Activated naive CD8-positive, alpha-beta T cell treated with anti-CD3 and anti-CD28 coated beads for 36 hours (primary cell): ENCODE data around the gene DYRK2. TPM values are rescaled to one million over a fixed set of nuclear protein-coding genes. Genes with fewer than 3 reads are reported as not detected.

Experiments used
- DNase-seq: peaks from one replicate; pipeline ENCODE4 v3.0.0; 2021
- H3K27ac Mint-ChIP-seq: one replicate; pipeline ENCODE4 v1.8.0; 2022; ENCODE audit warnings: mild to moderate bottlenecking, moderate library complexity, mixed read lengths
- H3K27me3 Mint-ChIP-seq: one replicate; pipeline ENCODE4 v1.8.0; 2022; ENCODE audit warnings: mild to moderate bottlenecking, mixed read lengths
- H3K36me3 Mint-ChIP-seq: one replicate; pipeline ENCODE4 v1.8.0; 2021; ENCODE audit warnings: mild to moderate bottlenecking, mixed read lengths
- H3K4me1 Mint-ChIP-seq: one replicate; pipeline ENCODE4 v1.8.0; 2021; ENCODE audit warnings: mixed read lengths
- H3K4me3 Mint-ChIP-seq: one replicate; pipeline ENCODE4 v1.8.0; 2022; ENCODE audit warnings: mild to moderate bottlenecking, moderate library complexity, mixed read lengths
- H3K9me3 Mint-ChIP-seq: one replicate; pipeline ENCODE4 v1.8.0; 2022; ENCODE audit warnings: mixed read lengths
- total RNA-seq, 2 experiments: library from RNA; stranded (reverse); gene quantifications; one replicate each; pipeline ENCODE4 v1.2.3, GENCODE V29; 2021

The DYRK2 gene
- total RNA-seq, 2 experiments from 2014 or later: 29.6 to 33.0 TPM

DNA sequence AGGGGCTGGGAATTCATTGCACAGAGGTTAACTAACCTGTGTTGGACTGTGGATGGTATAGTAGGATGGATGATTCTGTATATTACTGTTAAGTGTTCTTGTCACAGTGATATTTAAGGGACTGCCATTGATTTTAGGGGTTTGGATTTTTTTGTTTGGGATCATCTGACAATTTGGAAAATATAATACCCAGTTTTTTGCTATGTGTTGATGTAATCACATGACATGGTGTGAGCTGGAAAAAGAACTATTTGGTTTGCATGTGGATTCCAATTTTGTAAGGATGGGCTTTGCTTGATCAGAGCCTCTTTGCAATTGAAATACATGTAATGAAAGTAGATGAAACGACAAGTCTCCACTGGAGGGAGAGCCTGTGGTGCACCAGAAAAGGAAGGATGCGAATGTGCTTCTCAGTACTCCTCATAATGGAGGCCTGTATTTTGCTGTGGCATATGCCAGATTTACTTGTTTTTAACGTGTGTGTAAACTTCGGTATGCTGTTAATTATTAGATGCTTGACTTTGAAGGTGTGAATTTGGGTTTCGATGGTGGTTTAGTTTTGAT is 2.7 kb downstream of the DYRK2 start:
- H3K9me3 Mint-ChIP-seq: no peaks in the 10 kb centered on the region

DNA sequence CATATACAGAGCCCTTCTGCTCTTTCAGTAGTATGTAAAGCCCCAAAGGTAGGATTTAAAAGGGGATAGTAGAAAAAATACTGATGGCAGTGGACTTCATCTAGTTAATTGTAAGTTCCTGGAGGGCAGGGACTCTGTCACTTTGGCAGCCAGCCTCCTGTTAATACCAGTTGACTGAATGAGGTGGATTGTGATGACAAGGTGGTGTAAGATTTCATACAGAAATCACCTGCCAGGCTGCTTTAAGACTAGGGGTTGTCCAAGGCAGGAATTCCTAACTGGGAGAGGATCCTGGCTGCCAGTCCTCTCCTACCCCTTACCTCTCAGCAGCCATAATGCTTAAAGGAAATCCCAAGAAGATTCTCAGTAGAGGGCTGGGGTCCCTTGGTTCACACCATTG is 7.3 kb downstream of the DYRK2 start:
- peak overlapping the region; percentile 35 for H3K27ac Mint-ChIP-seq
- peaks cover 68% of the 10 kb centered on the region for H3K36me3 Mint-ChIP-seq
- H3K4me1 Mint-ChIP-seq: peaks cover 81% of the 10 kb centered on the region
- H3K27me3 Mint-ChIP-seq: no peaks in the 10 kb centered on the region
- H3K9me3 Mint-ChIP-seq: no peaks in the 10 kb centered on the region
- H3K4me3 Mint-ChIP-seq: no peak overlapping the region
- no peak for DNase-seq

More for the DNA sequence above, 2.7 kb downstream of the DYRK2 start:
- H3K4me3 Mint-ChIP-seq: peak overlapping the region; percentile 91
- no peak for DNase-seq
- H3K36me3 Mint-ChIP-seq: peaks cover 47% of the 10 kb centered on the region
- H3K27ac Mint-ChIP-seq: peak overlapping the region; percentile 90
- no peaks in the 10 kb centered on the region for H3K27me3 Mint-ChIP-seq
- peaks cover 66% of the 10 kb centered on the region for H3K4me1 Mint-ChIP-seq

DNA sequence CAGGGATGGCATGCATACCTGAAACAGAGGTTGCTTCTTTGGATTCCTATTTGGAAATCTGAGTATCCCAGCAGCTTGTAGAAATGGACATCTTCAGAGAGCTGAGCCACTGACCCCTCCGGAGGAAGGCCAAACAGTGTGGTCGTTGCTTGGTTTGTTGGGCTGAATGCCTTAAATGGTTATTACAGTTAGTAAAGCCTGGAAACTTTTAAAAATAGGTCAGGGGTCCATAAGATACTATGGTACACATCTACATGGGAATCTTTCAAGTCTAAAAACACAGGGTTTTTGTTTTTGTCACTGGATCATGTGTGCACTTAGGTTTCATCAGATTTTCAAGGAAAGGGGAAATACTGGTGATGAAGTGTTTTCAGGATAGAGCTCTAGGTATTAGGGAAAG is 7.7 kb downstream of the DYRK2 start:
- H3K9me3 Mint-ChIP-seq: no peaks in the 10 kb centered on the region
- DNase-seq: no peak
- peaks cover 67% of the 10 kb centered on the region for H3K36me3 Mint-ChIP-seq
- H3K27ac Mint-ChIP-seq: peak overlapping the region; percentile 57
- H3K4me1 Mint-ChIP-seq: peaks cover 79% of the 10 kb centered on the region
- H3K27me3 Mint-ChIP-seq: no peaks in the 10 kb centered on the region
- no peak overlapping the region for H3K4me3 Mint-ChIP-seq

DNA sequence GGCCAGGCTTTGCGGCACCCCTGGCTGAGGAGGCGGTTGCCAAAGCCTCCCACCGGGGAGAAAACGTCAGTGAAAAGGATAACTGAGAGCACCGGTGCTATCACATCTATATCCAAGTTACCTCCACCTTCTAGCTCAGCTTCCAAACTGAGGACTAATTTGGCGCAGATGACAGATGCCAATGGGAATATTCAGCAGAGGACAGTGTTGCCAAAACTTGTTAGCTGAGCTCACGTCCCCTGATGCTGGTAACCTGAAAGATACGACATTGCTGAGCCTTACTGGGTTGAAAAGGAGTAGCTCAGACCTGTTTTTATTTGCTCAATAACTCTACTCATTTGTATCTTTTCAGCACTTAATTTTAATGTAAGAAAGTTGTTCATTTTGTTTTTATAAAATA is 9.9 kb downstream of the DYRK2 start:
- no peak for DNase-seq
- H3K4me1 Mint-ChIP-seq: peaks cover 87% of the 10 kb centered on the region

DNA sequence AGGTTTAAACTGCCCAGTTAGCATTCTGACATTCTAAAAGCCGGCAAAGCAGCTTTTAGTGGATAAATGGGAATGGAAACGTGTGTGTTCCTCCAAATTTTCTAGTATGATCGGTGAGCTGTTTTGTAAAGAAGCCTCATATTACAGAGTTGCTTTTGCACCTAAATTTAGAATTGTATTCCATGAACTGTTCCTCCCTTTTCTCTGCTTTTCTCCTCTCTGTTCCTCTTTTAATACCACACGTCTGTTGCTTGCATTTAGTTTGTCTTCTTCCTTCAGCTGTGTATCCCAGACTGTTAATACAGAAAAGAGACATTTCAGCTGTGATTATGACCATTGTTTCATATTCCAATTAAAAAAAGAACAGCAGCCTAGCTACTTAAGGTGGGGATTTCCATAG is 10.7 kb downstream of the DYRK2 start:
- peaks cover 69% of the 10 kb centered on the region for H3K36me3 Mint-ChIP-seq
- H3K4me3 Mint-ChIP-seq: no peak overlapping the region
- peaks cover 87% of the 10 kb centered on the region for H3K4me1 Mint-ChIP-seq
- no peaks in the 10 kb centered on the region for H3K9me3 Mint-ChIP-seq
- no peak overlapping the region for H3K27ac Mint-ChIP-seq
- no peaks in the 10 kb centered on the region for H3K27me3 Mint-ChIP-seq
- DNase-seq: no peak

More for the DNA sequence above, 9.9 kb downstream of the DYRK2 start:
- Mint-ChIP-seq H3K36me3 (peaks cover 69% of the 10 kb centered on the region), H3K4me3 (no peak overlapping the region), H3K9me3 (no peaks in the 10 kb centered on the region), H3K27ac (no peak overlapping the region), H3K27me3 (no peaks in the 10 kb centered on the region)

DNA sequence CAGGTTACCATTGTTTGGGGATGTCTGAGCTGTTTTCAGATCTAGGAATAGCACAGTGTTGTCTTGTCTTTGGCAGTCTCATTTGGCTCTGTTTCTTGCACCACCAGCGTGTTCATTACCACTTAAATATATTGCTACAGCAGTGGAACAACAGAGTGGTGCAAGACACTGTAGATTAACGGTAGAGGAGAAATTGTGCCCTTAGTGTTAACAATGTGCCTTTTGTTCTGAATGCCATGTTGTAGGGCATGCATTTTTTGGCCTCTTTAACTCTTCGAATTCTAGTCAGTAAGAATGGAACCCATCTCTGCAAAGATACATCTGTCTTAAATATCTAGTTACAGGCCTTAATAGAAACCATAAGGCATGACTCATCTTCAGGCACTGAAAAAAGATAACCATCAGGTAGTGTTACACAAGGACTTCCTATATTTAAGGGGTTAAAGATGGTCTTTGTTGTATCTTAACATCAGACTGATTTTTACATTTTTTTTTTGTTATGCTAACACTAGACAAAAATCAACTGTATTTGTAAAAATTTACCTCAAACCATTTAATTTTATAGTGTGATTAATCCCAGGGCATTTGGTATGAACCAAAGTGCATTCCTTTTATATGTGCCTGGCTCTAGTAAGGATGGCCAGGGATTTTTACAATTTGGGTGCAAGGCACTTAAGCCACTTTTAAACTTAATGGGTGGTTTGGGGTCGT is 12.9 kb downstream of the DYRK2 start:
- Mint-ChIP-seq H3K36me3 (peaks cover 55% of the 10 kb centered on the region), H3K27me3 (no peaks in the 10 kb centered on the region), H3K4me1 (peaks cover 82% of the 10 kb centered on the region), H3K27ac (no peak overlapping the region), H3K9me3 (no peaks in the 10 kb centered on the region), H3K4me3 (no peak overlapping the region)
- DNase-seq: no peak

DNA sequence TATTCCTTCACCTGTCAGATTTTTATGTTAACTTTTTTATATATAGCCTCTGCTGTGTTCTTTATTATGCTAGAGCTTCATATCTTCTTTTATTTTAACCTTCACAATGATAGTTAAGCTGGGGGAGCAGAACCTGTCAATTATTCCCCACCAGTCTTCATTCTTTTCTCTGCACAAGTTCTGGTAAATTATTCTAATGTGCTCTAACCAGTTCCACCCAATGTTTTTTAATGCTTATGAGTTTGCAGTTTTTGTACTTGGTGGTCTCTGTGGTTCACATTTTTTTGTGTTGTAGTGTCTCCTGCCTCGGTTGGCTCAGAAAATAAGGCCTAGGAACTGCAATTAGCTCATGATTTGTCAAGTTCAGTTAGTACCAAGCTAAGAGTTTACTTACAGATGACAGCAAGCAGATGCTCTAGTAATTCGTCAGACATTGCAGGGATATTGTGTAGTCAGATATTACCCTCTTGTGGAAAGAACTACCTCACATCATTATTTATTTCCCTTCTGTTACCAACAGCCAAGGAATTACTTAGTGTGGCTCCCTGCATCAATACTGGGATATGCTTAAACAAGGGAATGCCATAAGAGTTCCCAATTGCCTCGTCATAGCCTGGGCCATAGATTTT is 14.5 kb downstream of the DYRK2 start:
- peaks cover 51% of the 10 kb centered on the region for H3K36me3 Mint-ChIP-seq

DNA sequence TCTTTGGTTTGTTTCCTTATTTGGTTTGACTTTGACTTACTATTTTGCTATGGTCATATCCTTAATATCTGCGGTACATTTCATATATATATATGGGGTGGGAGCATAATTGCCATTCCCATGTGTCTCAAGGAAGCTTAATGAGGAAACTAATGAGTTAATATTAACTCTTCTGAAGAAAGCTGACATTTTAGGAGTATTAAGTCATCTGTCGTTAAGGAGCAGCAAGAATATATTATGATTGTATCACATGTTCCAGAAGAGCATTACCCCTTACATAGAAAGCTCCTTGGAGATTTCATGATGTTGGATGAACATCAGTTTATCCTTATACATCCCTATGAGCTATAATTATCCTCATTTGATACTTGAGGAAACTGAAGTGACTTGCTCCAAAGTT is 15.6 kb downstream of the DYRK2 start:
- Mint-ChIP-seq H3K36me3 (peaks cover 47% of the 10 kb centered on the region), H3K27ac (no peak overlapping the region), H3K9me3 (no peaks in the 10 kb centered on the region), H3K4me3 (no peak overlapping the region), H3K4me1 (peaks cover 78% of the 10 kb centered on the region), H3K27me3 (no peaks in the 10 kb centered on the region)
- DNase-seq: no peak

More for the DNA sequence above, 14.5 kb downstream of the DYRK2 start:
- DNase-seq: no peak
- Mint-ChIP-seq H3K9me3 (no peaks in the 10 kb centered on the region), H3K4me3 (no peak overlapping the region), H3K4me1 (peaks cover 82% of the 10 kb centered on the region), H3K27ac (no peak overlapping the region), H3K27me3 (no peaks in the 10 kb centered on the region)

DNA sequence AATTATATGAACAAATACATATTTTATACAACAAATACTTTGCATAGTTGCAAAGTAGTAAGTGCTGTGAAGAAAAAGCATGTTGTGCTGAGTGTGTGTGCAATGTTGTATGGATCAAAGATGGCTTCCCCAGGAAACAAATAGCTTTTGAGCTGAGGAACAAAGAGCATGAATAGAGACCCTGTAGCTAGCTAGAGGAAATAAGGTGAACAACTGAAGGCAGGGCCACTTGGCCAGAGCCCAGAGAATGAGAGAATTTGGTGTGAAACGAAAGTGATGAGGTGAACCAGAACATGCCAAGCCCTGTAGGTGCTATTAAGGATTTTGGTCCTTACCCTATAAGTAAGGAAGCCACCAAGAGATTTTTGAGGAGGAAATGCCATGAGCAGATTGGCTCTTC is 17.1 kb downstream of the DYRK2 start:
- H3K4me1 Mint-ChIP-seq: peaks cover 77% of the 10 kb centered on the region
- H3K27ac Mint-ChIP-seq: peak overlapping the region; percentile 54
- no peak overlapping the region for H3K4me3 Mint-ChIP-seq
- H3K9me3 Mint-ChIP-seq: peaks cover 4% of the 10 kb centered on the region
- no peak for DNase-seq
- no peaks in the 10 kb centered on the region for H3K27me3 Mint-ChIP-seq
- peaks cover 53% of the 10 kb centered on the region for H3K36me3 Mint-ChIP-seq

DNA sequence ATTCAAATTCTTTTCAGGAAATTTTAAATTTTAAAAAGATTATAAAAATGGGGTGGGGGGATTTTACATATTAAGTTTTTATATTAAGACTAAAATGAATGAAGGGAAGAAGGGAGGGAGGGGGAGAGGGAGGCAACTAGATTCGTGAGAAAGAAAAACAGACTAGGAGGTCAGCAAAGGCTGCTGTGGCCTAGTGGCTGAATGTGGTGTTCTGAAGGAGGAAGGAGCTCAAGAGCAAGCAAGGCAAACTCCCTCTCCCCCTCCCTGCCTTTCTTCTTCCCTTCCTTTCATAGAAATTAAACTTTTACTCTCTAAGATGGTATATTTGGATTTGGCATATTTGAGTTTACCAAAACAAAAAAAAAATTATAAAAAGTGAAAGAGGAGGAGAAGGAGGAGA is 18.1 kb downstream of the DYRK2 start:
- peaks cover 4% of the 10 kb centered on the region for H3K9me3 Mint-ChIP-seq
- no peak overlapping the region for H3K27ac Mint-ChIP-seq
- peaks cover 71% of the 10 kb centered on the region for H3K4me1 Mint-ChIP-seq
- H3K4me3 Mint-ChIP-seq: no peak overlapping the region
- H3K27me3 Mint-ChIP-seq: no peaks in the 10 kb centered on the region
- no peak for DNase-seq
- peaks cover 48% of the 10 kb centered on the region for H3K36me3 Mint-ChIP-seq

DNA sequence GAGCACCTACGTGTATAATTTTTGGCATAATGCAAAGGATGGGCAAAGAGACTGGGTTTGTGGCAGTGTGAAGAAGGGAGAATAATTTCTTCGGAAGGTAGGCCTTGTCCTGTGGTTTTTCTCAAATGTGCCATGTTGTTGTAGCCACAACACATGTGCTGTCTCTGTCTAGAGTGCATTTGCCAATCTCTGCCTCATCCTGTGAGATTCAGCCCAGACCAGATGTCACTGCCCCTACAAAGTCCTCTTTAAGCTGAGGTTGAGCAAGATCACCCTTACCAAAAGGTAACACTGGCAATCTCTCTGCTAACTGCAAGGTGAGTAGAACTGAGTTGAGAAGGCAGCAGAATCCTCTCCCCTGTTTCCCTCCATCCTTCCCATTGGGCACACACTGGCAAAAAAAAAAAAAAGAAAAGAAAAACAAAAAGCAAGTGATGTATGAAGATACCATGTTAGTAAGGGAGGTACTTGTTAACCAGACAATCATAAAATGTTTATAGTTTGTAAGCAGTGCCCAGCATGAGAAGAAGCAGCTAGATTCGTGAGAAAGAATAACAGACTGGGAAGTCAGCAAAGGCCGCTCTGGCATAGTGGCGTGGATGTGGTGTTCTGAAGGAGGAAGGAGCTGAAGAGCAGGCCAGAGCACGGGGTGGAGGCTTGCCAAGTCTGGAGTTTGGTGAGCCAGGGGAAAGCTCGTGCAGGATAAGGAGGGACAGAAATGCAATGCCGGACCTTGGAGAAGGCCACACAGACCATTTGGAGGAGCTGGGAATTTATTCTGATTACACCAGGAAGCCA is 18.9 kb downstream of the DYRK2 start:
- Mint-ChIP-seq H3K36me3 (peaks cover 50% of the 10 kb centered on the region), H3K4me1 (peaks cover 63% of the 10 kb centered on the region), H3K27me3 (no peaks in the 10 kb centered on the region), H3K4me3 (no peak overlapping the region), H3K9me3 (peaks cover 9% of the 10 kb centered on the region), H3K27ac (no peak overlapping the region)
- no peak for DNase-seq

DNA sequence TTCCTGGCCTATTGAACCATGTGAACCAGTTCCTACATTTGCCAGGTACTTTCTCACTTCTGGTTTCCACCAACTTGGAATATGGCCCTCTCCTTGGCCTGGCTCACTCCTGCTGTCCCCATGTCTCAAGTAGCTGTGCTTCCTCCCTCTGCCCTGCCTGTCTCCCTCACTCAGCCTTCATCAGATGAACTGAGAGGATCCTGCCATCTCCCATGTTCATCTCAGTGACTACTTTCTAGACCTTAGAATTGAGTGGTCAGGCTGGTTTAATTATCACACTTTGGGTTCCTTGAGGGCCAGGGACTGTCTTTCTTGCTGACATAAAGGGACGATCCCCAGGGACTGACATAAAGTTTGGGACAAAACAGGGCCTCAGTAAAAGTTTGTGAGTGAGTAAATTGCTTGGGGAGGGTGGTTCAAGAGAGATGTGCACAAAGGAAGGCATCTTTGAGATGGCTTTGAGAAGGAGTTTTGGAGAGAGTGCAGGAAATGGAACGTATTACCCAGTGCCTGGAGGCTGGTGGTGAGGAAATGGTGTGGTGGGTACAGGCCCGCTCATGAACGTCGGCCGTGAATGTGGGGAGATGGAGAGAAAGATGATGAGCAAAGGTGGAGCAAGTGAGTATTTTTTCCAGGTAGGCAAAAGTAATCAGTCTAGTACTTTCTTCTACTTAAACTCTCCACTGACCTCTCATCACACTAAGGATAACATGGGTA is 20.8 kb downstream of the DYRK2 start:
- Mint-ChIP-seq H3K9me3 (peaks cover 27% of the 10 kb centered on the region), H3K27me3 (no peaks in the 10 kb centered on the region), H3K4me3 (no peak overlapping the region), H3K4me1 (peaks cover 44% of the 10 kb centered on the region), H3K36me3 (peaks cover 54% of the 10 kb centered on the region), H3K27ac (peak overlapping the region; percentile 59)
- no peak for DNase-seq

DNA sequence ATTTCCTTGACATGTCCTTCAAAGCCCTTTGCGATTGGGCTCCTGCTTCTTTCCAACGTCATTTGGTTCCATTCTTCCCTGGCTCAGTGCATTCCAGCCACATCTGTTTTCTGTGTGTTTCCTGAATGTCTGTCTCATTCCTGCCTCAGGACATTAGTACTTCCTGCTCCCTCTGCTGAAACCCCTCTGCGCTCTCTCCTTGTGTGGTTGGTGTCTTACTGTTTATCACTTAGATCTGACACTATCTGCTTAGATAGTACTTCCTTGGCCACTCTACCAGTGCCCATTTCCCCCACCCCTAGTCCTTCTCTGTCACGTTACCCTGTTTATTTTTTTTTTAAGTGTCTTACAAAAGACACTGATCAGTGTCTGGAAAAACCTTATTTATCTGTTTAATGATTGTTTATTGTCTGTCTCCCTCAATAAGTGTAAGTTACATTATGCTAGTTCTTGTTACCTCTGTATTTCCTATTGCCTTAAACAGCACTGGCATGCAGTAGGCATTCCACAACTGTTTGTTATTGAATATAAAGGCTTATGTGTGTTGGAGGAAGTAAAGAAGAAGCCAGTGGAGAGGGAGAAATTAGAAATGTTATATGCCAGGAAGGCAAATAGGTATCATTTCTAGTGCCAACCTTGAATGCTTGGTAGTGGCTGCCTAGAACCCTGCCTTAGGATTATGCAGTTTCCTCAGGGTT is 21.5 kb downstream of the DYRK2 start:
- H3K4me1 Mint-ChIP-seq: peaks cover 41% of the 10 kb centered on the region
- peaks cover 57% of the 10 kb centered on the region for H3K36me3 Mint-ChIP-seq
- no peak overlapping the region for H3K4me3 Mint-ChIP-seq
- no peak for DNase-seq
- H3K27me3 Mint-ChIP-seq: no peaks in the 10 kb centered on the region
- peak overlapping the region; percentile 22 for H3K27ac Mint-ChIP-seq
- H3K9me3 Mint-ChIP-seq: peaks cover 28% of the 10 kb centered on the region

DNA sequence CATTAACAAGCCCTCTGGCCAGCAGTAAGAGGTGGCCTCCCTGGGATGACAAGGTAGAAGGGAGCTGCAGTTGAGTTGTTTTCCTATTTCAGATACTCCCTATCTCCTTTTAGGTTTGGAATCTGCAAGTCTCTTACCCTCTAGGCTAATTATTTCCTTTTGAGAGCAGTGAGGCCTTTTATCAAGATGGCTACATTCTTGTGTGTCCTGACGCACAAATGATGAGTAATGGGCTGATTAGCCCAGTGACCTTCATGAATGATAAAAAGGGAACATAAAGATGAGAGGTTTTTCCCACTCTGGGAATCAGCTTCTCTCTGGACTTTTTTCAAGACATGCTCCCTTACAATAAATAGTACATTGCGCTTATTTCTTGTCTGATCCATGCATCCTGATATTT is 22.9 kb downstream of the DYRK2 start:
- Mint-ChIP-seq H3K4me3 (no peak overlapping the region), H3K27ac (no peak overlapping the region), H3K4me1 (peaks cover 42% of the 10 kb centered on the region), H3K9me3 (peaks cover 28% of the 10 kb centered on the region), H3K27me3 (no peaks in the 10 kb centered on the region), H3K36me3 (peaks cover 55% of the 10 kb centered on the region)
- no peak for DNase-seq
